HG02870 (cell line): ENCODE data around the gene MARF1.
"Not testable (repeated sequence)": the region's sequence is repeated elsewhere in the genome, so short reads cannot be mapped to it uniquely, and the experiment has no call there.

ENCODE experiments used
- ATAC-seq: cut with Tn5 transposase; IDR thresholded peaks from one replicate; pipeline ENCODE4 v1.9.1; 2021; ENCODE audit warnings: mild to moderate bottlenecking, moderate library complexity; ENCODE audit not compliant: unreplicated experiment

Gene MARF1

DNA sequence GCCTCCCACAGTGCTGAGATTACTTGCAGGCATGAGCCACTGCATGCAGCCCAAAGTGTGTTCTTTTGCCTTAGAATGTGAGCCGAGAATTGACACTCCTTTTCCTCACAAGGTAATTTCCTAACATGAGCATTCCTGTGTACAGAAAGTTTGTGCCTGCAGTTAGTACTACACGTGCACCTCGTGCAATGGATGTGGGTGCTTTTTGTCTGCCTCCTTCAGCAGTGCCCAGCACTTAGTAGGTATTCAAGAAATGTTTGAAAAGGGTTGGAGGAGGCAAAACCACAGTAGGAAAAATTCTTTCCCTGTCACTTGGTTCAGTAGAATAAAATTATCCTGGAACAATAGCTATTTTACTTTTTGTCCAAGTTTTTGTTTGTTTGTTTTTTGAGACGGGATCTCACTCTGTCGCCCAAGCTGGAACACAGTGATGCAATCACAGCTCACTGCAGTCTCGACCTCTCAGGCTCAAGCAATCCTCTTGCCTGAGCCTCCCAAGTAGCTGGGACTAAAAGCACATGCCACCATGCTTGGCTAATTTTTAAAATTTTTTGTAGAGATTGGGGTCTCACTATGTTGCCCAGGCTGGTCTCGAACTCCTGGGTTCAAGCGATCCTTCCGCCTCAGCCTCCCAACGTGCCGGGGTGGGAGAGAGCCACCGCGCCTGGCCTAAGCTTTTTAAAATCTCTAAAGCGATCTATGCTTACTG, 9.5 kb upstream of the MARF1 start:
- no peak for ATAC-seq

DNA sequence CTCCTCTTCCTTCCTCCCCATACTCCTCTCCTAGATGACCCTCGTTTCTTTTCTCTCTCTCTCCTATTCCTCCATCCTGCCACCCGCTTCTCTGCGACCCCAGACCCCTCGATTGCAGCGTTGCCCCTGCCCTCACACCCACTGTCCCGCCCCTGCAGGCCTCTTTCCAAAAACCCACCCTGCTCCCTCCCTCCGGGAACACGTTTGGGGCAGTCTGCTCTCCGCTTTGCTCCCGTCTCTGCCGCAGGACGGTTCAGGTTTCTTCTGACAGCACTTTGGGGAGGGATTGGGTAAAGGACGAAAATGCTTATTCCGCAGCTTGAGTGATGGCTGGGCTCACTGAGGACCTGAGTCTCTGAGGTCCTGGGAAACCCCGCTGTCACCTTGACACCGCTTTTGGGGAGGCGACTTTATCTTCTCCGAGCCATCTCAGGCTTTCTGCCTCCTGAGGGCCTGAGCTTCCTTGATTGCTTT, 7.8 kb upstream of the MARF1 start:
- ATAC-seq, result no peak

DNA sequence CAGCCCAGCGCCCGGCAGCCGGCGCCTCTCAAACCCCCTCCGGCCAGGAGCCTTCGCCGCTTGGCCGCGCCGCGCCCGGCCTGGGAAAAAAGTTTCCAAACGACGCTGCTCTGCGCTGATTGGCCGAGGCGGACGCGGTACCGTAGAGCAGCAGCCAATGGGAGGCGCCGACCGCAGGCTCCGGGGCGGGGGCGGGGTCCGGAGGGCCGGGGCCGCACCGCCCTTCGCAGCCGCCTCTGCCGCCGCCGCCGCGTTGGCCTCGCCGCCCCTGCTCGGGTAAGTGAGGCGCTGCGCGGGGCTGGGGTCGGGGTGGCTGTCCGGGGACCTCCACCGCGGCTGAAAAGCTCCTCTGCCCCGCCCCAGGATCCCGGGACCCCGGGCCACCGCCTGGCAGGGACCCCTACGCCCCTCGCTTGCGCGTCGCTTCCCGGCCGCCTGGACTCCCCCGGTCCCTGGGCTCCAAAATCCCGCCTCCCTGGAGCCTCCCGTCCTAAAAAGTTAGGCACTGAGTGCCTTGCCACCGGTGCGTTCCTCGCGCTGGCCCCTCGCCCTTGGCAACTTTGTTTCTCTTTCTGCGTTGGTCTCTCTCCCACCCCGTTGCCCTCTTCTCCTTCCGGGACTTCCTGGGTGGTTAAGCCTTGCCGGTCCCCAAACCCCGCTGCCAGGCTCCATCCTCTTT, 7.2 kb upstream of the MARF1 start, which contains the start of gene NDE1:
TSS of gene NDE1 (plus strand) at position 227 of the 679 bp plus-strand sequence. CDS start 14,534 bp downstream, outside the sequence.
- ATAC-seq, result peak; percentile 62

GRCh38 chr16:15649727-15650018, 6.7 kb upstream of the MARF1 start:
- no peak for ATAC-seq

GRCh38 chr16:15649311-15649710, 6.4 kb upstream of the MARF1 start:
- ATAC-seq, result not testable (repeated sequence)

DNA sequence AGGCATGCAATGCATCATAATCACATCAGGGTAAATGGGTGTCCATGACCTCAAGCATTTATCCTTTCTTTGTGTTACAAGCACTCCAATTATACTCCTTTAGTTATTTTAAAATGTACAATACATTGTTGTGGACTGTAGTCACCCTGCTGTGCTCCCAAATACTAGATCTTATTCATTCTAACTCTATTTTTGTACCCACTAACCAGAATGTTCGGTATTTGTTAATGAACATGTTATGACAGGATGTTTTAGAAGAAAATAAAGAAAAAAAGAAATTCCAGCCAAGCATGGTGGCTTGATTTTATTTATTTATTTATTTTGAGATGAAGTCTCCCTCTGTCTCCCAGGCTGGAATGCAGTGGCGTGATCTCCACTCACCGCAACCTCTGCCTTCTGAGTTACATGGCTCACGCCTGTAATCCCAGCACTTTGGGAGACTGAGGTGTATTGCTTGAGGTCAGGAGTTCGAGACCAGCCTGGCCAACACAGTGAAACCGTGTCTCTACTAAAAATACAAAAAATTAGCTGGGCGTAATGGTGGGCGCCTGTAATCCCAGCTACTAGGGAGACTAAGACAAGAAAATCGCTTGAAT, 5.3 kb upstream of the MARF1 start:
- no peak for ATAC-seq

- ATAC-seq, result no peak
Measured at GRCh38 chr16:15647294-15648014, 4.5 kb upstream of the MARF1 start.

- ATAC-seq, result not testable (repeated sequence)
Measured at GRCh38 chr16:15646557-15647293, 3.8 kb upstream of the MARF1 start.

DNA sequence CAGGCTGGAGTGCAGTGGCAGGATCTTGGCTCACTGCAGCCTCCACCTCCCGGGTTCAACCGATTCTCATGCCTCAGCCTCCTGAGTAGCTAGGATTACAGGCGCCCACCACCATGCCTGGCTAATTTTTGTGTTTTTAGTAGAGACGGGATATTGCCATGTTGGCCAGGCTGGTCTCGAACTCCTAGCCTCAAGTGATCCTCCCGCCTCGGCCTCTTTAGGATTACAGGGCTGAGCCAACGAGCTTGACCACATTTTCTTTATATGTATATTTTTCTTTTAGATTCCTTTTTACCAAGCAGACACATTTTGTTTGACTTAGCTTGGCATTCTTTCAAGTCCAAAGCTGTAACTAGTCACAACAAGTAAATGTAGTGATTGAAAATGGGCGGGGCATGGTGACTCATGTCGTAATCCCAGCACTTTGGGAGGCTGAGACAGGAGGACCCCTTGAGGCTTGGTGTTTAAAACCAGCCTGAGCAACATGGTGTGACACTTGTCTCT, 2.1 kb upstream of the MARF1 start:
- not testable (repeated sequence) for ATAC-seq

- ATAC-seq, result no peak
Measured at GRCh38 chr16:15644267-15644961, 1.5 kb upstream of the MARF1 start.

DNA sequence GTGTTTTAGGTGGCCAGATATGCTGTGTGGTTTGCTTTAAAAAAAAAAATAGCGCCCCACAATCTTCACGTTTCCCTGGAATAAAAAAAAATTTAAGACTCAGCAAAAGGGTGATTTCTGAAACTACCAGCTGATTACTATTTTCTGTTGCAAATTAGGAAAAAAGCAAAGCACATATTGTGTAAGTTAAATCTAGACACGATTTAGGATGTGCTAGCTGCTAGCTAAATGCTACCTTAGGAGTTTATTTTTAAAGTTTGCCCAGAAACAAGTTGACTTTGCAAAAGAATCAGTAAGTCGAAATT, 944 bp upstream of the MARF1 start:
- no peak for ATAC-seq

- peak; percentile 46 for ATAC-seq
Measured at GRCh38 chr16:15642557-15643047, 352 bp downstream of the MARF1 start.

DNA sequence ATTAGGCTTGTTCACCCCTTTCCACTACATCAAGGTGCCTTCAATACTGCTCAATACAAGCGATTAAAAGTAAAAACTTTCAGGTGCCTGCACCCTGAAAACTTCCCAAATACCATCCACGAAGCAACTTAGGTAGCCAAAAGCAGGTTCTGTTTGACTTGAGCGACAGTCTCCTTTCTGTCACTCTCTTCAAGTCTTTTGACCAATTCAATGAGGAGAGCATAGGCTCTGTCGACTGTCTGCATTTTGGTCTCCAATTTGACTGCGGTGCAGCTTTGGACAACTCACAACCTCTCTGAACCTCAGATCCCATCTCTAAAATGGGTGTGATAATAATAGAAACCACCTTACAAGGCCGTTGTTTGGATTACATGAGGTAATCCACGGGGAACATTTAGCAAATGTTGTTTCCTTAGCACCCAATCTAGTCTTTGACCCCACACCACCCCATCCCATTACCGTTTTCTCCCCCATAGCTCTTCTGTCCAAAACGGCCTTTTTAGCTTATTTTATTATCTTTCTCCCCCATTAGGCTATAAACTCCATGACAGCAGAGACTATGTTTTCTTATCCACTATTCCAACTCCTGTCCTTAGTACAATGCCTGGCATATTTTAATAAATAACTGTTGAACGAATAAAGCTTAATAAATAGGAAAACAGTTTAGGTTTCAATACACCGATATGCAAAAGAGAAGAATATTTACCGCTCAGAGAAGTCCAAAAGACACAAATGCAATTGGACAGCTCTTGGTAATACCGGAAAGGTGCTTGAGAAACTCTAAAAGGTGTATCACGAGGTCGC, 999 bp downstream of the MARF1 start:
- ATAC-seq, result no peak

GRCh38 chr16:15640966-15641365, 2.0 kb downstream of the MARF1 start:
- ATAC-seq, result no peak

DNA sequence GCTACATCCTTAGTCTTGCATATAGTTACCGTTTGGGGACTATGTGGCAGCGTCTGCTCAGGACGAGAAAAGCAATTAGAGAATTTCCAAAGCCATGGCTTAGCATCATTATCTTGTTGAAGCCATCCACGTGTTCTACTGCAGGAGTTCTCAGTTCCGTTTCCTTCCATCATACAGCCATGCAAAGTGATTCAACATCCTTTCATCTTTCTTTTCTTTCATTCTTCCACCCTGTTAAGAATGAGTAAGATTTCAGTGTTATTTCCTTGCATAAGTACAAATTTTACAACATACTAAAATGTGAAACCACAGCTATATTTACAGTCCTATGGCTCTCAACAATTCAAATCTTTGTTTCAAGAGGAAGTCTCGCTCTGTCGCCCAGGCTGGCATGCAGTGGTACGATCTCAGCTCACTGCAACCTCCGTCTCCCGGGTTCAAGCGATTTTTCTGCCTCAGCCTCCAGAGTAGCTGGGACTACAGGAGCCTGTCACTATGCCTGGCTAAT, 3.8 kb downstream of the MARF1 start:
- no peak for ATAC-seq

GRCh38 chr16:15636392-15636873, 6.5 kb downstream of the MARF1 start:
- ATAC-seq, result peak; percentile 44

- ATAC-seq, result no peak
Measured at GRCh38 chr16:15635926-15636325, 7.0 kb downstream of the MARF1 start.

DNA sequence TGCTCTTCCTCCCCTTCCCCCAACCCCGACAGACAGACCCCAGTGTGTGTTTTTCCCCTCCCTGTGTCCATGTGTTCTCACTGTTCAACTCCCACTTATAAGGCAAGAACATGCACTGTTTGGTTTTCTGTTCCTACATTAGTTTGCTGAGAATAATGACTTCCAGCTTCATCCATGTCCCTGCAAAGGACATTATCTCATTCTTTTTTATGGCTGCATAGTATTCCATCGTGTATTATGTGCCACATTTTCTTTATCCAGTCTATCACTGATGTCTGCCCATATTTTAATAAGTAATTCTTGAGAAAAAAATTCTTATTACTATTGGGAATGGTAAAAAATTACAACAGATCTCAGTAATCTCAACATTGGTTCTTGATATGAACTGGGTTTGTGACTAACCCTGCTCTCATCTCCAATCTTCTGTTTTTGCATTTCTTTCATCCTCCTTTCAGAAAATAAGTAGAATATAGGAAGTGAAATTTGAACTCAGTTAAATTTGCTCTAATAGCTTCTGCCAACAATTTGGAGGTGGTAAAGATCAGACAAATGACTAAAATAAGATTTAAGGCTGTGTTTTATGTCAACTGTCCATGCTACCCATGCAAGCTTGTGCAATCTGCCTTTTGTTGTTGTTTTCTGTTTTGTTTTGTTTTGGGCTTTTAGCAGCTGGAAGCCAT, 11.1 kb downstream of the MARF1 start:
- no peak for ATAC-seq
